HG03521 (cell line): ENCODE results near the gene IGF2R.
A peak's percentile ranks its signal among the peaks of the same experiment; 100 is the strongest.

Experiments used
- ATAC-seq: cut with Tn5 transposase; IDR thresholded peaks from one replicate; pipeline ENCODE4 v1.9.1; 2021; ENCODE audit warnings: mild to moderate bottlenecking, moderate library complexity; ENCODE audit not compliant: unreplicated experiment

The IGF2R gene

DNA sequence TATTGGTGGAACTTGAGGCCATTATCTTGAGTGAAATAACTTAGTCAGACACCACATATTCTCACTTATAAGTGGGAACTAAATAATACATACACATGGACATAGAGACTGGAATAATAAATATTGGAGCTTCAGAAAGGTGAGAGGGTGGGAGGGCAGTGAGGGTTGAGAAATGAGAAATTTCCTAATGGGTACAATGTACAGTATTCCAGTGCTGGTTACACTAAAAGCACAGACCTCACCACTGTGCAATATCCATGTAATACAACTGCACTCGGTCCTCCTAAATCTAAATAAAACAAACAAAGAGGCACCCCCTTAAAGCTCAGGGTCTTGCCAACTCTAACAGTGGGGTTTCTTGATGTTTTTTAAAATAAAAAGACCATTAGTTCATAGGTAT is 53.2 kb downstream of the IGF2R start:
- no peak for ATAC-seq

DNA sequence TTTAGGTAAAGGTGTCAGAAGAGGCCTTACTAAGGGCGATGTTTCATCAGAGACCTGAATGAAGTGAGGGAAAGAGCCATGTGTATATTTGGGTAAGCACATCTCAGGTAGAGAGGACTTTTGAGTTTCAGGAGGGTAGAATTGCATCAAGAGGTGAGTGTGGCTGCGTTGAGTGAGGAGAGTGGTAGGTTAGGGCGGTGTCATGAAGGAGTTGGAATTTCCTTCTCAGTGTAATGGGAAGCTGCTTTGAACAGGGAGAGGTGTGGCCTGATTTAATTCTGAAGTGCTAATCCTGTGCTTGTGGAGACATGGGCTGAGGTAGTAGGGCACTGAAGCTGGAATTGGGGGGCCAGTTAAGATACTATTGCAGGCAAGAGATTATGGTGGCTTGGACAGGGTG is 53.9 kb downstream of the IGF2R start:
- no peak for ATAC-seq

DNA sequence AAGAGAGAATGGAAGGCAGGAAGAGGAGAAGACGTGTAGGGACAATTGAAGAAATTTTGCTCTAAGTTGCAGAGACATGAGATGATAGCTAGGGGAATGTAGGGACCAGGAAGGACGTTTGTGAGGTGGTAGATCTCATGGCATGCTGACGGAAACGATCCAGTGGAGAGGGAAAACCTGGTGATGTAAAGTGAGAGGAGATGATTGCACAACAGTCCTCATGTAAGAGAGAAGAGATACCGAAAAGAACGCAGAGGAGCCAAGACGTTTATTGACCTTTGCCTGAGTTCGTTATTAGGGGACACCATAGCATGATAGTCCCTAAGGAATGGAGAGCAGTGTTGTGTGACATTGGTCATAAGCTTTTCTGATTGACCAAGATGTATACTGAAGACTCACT is 55.3 kb downstream of the IGF2R start:
- no peak for ATAC-seq

DNA sequence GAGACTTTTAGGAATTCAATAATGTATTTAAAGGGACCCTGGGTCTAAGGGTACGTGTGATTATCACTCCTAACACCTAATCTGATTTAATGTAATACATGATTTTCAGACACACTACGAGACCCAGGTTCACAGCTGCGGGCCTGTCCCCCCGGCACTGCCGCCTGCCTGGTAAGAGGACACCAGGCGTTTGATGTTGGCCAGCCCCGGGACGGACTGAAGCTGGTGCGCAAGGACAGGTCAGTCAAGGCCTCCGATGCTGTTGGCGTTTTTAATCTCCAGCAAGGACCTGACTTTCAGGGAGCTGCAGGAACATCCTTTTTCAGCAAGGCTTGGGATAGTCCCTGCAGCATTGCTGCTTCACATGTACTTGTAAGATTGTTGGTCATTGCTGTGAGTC is 58.2 kb downstream of the IGF2R start:
- no peak for ATAC-seq

DNA sequence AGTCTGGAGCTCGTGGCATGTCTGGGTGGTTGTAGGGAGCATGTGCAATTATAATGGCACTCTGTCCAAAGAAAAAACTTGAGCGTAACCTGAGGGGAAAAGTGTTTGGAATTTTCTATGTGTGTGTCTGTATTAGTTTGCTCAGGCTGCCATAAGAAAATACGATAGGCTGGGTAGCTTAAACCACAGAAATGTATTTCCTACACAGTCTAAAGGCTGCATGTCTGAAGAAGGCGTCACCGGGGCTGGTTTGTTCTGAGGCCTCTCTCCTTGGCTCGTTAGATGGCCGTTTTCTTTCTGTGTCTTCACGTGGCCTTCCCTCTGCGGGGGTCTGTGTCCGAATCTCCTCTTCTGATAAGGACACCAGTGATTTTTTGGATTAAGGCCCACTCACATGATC is 59.0 kb downstream of the IGF2R start:
- no peak for ATAC-seq

DNA sequence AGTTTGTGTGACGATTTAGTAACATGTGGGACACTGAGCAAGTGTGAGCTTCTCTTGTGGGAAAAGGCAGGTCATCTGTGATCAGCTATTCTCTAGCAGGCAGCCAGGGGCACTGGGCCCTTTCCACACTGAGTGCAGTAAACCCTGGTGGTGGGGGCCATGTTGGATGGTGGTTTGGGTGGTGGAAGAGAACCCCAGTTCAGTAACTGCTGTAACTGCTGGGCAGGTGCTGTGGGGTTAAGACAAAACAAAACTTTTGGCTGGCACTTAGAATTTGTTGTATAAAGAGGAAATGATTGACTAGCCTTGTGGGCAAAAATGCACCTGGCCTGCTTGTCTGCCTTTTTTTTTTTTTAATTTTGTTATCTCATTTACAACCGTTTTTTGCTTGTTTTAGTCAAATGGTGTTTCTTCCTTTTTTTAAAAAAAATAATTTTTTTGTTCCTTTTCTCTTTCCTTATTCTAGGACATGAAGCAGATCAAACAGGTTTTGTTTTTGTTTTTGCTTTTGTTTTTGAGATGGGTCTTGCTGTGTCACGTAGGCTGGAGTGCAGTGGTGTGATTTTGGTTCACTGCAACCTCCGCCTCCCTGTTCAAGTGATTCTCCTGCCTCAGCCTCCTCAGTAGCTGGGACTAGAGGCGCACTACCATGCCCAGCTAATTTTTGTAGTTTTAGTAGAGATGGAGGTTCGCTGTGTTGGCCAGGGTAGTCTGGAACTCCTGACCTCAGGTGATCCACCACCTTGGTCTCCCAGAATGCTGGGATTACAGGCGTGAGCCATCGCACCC is 59.8 kb downstream of the IGF2R start:
- peak; percentile 65 for ATAC-seq

DNA sequence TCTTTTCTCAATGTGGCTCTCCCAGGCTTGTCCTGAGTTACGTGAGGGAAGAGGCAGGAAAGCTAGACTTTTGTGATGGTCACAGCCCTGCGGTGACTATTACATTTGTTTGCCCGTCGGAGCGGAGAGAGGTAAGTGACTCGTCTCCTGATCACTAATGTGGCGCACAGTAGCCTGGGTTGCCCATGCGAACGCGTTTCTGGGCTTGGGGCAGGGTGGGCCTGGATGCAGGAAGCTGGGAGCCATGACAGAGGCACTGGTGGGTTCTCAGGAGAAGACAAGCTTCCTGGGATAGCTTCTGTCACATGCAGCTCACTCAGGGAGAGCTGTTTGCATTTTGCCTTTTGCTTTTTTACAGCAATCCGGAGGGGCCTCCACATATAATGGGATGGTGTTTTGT is 60.6 kb downstream of the IGF2R start:
- no peak for ATAC-seq

DNA sequence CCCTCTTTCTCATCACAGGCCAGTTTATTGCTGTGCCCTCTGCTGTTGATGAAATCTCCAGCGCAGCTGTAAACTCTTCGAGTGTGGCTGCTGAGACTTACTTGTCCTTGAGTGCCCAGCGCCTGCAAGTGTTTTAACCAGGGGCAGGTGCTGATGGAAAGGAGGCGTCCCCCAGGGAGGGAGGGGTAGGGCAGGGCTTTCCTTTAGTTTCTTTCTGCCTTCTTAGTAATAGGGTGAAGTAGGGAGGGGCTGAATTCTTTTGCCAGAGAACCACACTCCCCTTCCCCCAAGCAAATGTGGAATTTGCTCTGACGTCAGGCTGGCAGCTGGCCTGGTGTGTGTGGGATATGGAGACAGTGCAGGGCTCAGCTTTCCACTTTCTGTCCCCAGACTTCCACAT is 61.2 kb downstream of the IGF2R start:
- ATAC-seq: no peak

DNA sequence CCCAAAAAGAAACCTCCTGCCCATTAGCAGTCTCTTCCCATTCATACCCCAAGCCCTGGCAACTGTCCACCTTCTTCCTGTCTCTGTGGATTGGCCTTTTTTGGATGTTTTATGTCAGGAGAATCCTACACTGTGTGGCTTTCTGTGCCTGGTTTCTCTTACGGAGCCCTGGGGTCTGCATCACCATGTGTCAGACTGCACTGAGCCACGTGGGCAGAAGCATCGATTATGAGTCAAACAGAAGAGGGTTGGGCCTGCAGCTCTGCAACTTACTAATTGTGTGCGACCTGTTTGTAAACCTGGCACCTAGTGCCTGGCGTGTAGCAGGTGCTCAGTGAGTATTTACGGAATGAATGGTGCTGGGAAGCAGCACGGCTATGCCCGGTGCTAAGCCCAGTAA is 62.6 kb downstream of the IGF2R start:
- ATAC-seq: no peak

DNA sequence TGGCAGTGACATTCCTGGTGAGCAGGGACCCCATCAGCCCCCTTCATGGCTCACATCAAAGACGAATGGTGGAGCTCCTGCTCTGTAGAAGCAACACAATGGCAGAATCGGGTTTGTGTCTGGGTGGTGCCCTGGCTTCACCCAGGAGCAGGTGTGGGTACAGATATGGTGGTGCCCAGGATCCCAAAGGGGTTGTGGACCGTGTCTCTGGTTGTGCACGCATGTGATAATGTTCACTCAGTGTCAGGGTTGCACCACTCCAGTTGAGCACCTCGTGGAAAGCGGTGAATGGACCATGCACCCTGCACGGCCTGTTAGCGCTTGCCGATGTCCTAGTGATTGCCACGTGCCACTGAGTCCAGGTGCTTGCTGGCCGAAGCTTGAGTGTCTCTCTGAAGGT is 63.0 kb downstream of the IGF2R start:
- ATAC-seq: no peak

DNA sequence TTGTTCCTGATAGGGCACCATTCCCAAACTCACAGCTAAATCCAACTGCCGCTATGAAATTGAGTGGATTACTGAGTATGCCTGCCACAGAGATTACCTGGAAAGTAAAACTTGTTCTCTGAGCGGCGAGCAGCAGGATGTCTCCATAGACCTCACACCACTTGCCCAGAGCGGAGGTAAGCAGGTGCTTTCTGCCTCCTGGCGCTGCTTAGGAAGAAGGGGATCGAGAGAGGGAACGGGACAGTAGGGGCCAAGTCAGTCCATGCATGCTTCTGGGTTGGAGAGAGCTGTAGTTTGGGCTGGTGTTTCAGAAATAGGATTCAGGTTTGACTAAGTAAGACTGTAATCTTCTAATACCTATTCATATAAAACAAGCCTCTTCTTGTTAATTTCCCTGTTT is 63.7 kb downstream of the IGF2R start:
- no peak for ATAC-seq

DNA sequence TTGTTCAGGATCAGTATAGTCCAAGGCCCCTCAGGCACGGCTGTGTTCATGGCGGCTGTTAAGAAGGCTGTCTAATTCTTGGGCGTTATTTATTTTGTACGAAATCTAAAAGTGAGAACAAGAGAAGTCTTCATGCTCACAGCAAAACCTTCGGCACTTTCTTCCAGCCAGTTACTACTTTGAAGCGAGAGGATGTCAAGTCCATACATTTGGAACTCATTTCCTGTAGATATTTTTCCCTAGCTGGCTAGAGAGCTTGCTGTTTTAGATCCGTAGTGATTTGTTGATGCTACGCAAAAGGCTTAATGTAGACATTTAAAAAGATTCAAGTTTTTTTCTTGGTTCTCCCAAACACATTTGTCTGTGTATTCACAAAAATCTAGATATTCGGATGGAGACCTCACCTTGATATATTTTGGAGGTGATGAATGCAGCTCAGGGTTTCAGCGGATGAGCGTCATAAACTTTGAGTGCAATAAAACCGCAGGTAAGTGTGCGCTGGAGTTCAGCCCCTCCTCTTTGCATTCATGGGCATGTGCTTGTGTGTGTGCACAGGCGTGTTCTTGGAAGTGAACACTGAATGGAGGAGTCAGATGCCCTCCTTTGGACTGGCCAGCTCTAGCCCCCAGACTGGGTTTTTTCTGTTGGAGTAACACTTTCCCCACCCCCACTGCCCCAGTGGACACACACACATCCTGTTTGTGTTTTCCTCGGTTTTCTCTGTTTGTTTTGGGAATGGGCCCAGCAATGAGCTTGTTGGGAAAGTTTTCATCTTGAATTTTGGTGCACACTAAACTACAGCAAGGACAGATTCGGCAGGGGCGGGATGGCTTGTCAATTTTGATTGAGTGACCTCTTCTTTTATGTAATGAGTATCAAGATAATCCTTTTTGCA is 65.4 kb downstream of the IGF2R start:
- no peak for ATAC-seq

DNA sequence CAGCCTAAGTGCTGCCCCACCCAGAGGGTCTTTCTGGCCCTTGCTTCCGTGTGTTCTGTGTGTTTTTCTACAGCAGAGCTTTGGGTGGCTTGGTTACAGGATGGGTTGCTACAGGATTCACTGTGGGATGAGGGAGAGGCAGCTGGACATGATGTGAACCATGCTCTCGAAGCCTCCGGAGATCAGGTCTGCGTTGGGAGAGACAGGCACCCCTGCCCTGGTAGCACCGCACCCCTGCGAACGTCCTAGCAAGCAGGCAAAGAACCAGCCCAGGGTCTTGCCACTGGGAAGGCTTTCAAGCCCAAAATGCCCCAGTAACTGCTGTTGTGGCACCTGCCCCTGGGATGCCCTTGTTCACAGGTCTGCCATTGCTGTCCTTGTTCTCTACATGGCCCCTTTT is 66.4 kb downstream of the IGF2R start:
- ATAC-seq: no peak

DNA sequence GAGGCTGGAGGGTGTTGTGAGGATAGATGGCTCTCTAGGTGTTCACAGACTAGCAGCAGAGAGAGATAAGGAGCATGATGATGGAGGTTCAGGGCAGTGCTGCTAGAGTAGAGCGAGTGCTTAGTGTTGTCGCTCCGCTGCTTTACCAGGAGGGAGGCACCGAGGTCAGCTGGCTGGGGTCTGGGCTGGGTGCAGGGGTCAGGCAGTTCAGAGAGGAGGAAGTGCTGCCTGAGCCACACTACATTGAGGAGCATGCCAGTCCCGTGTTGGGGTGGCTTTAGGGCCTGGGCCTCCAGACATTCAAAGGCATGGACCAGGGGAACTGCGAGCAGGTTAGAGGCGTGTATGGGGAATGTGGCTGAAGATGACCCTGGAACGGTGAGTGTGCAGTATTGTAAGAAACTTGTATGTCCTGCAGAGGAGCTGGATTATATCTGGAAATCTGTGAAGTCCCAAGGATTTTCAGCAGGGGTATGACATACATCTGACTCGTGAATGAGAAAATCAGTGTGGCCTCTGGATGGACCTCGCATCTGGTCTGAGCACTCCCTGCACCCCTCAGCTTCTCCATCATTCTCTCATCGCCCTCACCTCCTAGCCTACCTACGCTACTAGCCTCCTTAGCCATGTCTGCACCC is 66.9 kb downstream of the IGF2R start:
- no peak for ATAC-seq

DNA sequence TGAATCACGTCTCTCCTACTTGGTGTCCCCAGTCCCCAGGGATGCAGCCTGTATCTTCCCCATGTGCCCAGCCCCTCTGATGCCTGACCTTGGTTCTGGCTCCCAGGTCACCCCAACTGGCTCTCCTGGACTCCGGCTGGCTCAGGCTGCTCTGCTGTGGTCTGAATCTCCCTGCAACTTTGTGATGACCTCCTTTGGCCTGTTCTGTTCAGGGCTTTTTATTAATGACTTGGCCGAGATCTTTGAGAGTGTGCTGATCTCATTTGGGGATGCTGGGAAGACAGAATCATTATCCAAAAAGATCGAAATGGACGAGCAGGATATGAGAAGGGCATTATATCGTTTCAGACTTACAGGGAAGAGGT is 67.4 kb downstream of the IGF2R start:
- no peak for ATAC-seq

DNA sequence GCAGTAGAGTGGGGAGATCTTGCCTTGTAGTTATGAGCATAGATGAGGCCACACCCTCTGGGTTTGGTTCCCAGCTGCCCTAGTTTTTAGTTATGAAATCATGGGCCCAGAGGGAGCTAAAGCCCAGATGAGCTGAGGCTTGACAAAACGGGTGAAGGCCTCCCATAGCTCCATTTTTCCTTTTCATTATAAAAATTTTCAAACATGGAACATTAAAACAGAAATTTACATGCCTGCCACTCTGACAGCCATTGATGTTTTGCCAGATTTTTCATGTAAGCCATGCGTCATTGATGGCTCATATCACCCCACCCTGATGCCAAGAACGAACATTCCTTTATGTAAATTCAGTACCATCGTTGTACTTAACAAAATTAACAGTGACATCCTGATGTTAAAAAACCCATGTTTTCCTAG is 67.9 kb downstream of the IGF2R start:
- no peak for ATAC-seq

DNA sequence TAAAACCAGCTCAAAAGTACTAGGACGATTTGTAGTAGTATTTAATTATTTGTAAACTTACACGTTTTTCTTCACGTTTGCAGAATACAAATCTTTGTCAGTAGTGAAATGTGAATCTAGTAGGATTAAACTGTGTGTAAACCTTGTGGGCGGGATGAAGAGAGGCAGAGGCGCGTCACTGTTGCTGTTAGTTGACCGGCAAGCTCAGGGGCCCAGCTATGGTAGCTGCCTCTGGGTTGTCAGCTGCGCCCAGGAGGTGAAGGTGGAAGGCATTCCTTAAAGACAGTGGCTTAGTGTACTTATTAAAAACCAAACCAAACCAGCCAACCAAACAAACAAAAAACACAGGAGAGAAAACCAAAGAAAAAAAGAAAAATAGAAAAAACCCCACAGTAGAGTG is 69.6 kb downstream of the IGF2R start:
- no peak for ATAC-seq

DNA sequence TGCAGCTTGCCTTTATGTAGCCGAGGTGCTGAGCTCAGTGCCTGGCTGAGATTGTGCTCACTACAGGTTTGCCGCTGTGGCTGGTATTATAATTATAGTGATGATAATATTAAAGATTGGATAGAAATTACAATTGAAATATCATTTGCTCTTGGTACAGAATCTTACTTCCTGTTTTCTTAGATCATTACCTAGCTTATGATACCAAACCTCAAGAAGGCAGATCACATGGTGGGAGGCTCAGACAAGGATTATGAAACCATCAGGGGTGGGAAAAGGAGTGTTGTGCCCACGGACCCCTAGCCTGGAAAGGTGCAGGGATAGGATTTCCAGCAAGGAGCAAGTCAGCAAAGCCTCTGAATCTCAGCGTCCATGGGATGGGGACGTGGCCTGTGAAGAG is 70.6 kb downstream of the IGF2R start:
- no peak for ATAC-seq

DNA sequence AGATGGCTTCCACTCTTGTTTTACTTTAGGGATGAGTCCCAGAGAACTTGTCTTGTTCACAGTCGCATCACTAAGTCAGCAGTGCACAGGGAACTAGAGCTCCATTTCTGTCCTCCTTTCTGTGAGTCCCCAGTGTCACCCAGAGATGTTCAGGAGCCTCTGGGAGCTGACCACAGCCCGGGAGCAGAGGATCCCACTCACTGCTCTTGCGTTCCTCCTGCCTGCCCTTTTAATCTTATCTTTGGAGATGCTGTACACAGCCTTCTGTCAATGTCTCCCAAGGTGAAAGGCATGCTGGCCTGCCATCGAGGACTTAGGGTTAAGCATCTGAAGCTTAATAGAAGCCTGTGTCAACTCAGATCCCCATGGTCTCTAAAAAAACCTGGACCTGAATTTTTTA is 71.2 kb downstream of the IGF2R start:
- ATAC-seq: no peak

DNA sequence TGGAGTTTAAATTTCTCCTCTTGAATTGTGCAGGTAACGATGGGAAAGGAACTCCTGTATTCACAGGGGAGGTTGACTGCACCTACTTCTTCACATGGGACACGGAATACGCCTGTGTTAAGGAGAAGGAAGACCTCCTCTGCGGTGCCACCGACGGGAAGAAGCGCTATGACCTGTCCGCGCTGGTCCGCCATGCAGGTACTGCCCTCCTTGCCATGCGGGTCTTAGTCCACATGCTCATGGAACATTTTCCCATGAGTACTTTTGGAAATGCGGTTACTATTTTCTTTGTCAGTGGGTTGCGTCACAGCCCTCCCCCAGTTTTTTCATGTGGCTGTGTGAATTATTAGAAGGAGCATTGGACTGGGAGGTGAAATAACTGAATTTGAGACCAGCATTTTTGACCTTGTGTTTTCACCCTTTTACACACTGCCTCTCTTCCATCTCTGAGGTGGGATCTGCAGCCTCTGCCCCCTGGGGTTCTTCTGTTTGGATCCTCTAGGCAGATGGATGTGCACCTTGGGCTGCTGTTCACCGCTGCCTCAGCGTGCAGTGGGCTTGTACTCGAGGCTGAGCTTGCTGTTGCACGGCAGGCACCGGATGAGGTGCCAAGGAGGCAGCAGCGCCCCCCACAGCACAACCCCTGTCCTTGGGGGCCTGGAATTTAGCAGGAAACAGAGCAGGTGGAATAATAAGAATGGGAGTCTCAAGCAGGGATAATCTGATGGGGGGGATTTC is 71.8 kb downstream of the IGF2R start:
- no peak for ATAC-seq

DNA sequence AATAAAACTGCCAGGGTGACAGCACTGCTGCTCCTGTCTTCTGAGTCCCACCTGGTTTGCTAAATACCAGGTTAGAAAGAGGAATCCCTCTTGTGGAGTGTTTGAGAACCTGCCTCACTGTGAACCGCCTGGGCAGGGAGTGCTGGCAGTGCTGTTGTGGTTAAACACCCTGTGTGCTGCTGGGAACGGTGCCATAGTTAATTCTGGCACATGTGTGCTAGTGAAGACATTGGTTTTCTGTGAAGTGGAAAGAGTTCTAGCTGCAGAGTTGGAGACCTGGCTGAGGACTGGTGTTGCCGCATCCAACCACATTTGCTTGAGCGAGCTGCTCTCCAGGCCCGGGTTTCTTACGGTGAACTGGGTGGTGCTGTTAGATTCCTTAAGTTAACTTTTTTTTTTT is 72.7 kb downstream of the IGF2R start:
- ATAC-seq: no peak
